RWPE1 (cell line): ENCODE data around the gene SLC9A8.

Source experiments
- CTCF ChIA-PET: fragments of 350-600 bp; sonication (Branson Sonifier 250); formaldehyde crosslinking; extraction: SDS; loops from one replicate; lab custom pipeline; 2021; lab: Yijun Ruan, JAX
- POLR2A ChIA-PET: fragments of 400-600 bp; formaldehyde crosslinking; extraction: SDS; loops from one replicate; lab custom pipeline; 2020; ENCODE audit warnings: antibody characterized with exemption; ENCODE audit not compliant: low non-redundant PET; lab: Yijun Ruan, JAX
- DNase-seq: peaks from one replicate; pipeline ENCODE4 v3.0.0; 2012; ENCODE audit warnings: low spot score
- H3K27ac ChIP-seq: fragments of 450-650 bp; 2 replicates; pipeline ENCODE4 v1.5.1; 2017
- CTCF ChIP-seq: fragments of 450-650 bp; conservative IDR thresholded peaks from 2 replicates; pipeline ENCODE4 v1.5.1; 2017; ENCODE audit warnings: low read depth, mild to moderate bottlenecking

The SLC9A8 gene

GRCh38 chr20:49867453-49868215 lies 55.0 kb downstream of the SLC9A8 start:
- POLR2A ChIA-PET = interaction anchor here (0.5 to 0.6 kb wide), 2 partner anchors 11 to 69 kb away, joined by 3 to 4 read pairs; no protein-coding TSS in a partner anchor
- H3K27ac ChIP-seq = no peak overlapping the region
- CTCF ChIA-PET = interaction anchor here (1.2 to 1.4 kb wide), 2 partner anchors 21 to 326 kb away, joined by 3 to 10 read pairs; no protein-coding TSS in a partner anchor
- no peak for DNase-seq
- no peak for TF ChIP-seq CTCF

- DNase-seq = no peak
- ChIA-PET CTCF (interaction anchor here (0.6 to 1.4 kb wide), 2 partner anchors 11 to 20 kb away, joined by 3 to 10 read pairs; no protein-coding TSS in a partner anchor), POLR2A (no interaction called here)
- no peak for TF ChIP-seq CTCF
- H3K27ac ChIP-seq = no peak overlapping the region
These were observed 55.9 kb downstream of the SLC9A8 start for GRCh38 chr20:49868538-49868937.

- POLR2A ChIA-PET = no interaction called here
- CTCF ChIA-PET = interaction anchor here (0.6 kb wide), 1 partner anchor 11 kb away, joined by 3 read pairs; no protein-coding TSS in a partner anchor
- no peak for DNase-seq
- no peak overlapping the region for H3K27ac ChIP-seq
- no peak for TF ChIP-seq CTCF
These were observed 56.3 kb downstream of the SLC9A8 start for GRCh38 chr20:49868964-49869363.

GRCh38 chr20:49870261-49870660 lies 57.6 kb downstream of the SLC9A8 start:
- TF ChIP-seq CTCF = no peak
- ChIA-PET POLR2A (no interaction called here), CTCF (interaction anchor here (0.6 to 0.7 kb wide), 2 partner anchors 9 to 12 kb away, joined by 4 to 6 read pairs; no protein-coding TSS in a partner anchor)
- DNase-seq = no peak
- H3K27ac ChIP-seq = no peak overlapping the region

GRCh38 chr20:49871391-49871948 lies 58.8 kb downstream of the SLC9A8 start:
- POLR2A ChIA-PET = no interaction called here
- no peak for TF ChIP-seq CTCF
- peak overlapping the region; percentile 13 for H3K27ac ChIP-seq
- no peak for DNase-seq
- CTCF ChIA-PET = interaction anchor here (0.5 to 1.8 kb wide), 3 partner anchors 17 to 729 kb away, joined by 4 to 6 read pairs (median 6); no protein-coding TSS in a partner anchor

GRCh38 chr20:49872056-49872455 lies 59.4 kb downstream of the SLC9A8 start:
- H3K27ac ChIP-seq = peak overlapping the region; percentile 57
- ChIA-PET POLR2A (no interaction called here), CTCF (interaction anchor here (0.5 to 1.8 kb wide), 5 partner anchors 16 to 729 kb away, joined by 3 to 6 read pairs (median 4); no protein-coding TSS in a partner anchor)
- no peak for TF ChIP-seq CTCF
- DNase-seq = peak; percentile 44
